HEK293T (cell line): ENCODE measurements around the gene GAK.

Experiments used
- BHLHE40 ChIP-seq: fragments of 450-650 bp; IDR thresholded peaks from 2 replicates; pipeline ENCODE4 v1.6.1; 2016; ENCODE audit warnings: mild to moderate bottlenecking, moderate library complexity, borderline replicate concordance
- FOXK2 ChIP-seq: fragments of 450-650 bp; IDR thresholded peaks from 2 replicates; pipeline ENCODE4 v1.6.1; 2016; ENCODE audit warnings: mild to moderate bottlenecking
- HDGF ChIP-seq: fragments of 450-650 bp; IDR thresholded peaks from 2 replicates; pipeline ENCODE4 v1.6.1; 2017; ENCODE audit warnings: antibody characterized with exemption, borderline replicate concordance
- LEF1 ChIP-seq: fragments of 450-650 bp; IDR thresholded peaks from 2 replicates; pipeline ENCODE4 v1.6.1; 2017; ENCODE audit warnings: mild to moderate bottlenecking, borderline replicate concordance
- SP1 ChIP-seq: fragments of 450-650 bp; IDR thresholded peaks from 2 replicates; pipeline ENCODE4 v1.6.1; 2017
- SUZ12 ChIP-seq: fragments of 450-650 bp; IDR thresholded peaks from 2 replicates; pipeline ENCODE4 v1.6.1; 2016; ENCODE audit warnings: mild to moderate bottlenecking
- TARDBP ChIP-seq: fragments of 450-650 bp; IDR thresholded peaks from 2 replicates; pipeline ENCODE4 v1.6.1; 2016
- TF ChIP-seq, protein P1 (sequence below): fragments of 450-650 bp; IDR thresholded peaks from 2 replicates; pipeline ENCODE4 v1.6.1; 2016

DNA sequence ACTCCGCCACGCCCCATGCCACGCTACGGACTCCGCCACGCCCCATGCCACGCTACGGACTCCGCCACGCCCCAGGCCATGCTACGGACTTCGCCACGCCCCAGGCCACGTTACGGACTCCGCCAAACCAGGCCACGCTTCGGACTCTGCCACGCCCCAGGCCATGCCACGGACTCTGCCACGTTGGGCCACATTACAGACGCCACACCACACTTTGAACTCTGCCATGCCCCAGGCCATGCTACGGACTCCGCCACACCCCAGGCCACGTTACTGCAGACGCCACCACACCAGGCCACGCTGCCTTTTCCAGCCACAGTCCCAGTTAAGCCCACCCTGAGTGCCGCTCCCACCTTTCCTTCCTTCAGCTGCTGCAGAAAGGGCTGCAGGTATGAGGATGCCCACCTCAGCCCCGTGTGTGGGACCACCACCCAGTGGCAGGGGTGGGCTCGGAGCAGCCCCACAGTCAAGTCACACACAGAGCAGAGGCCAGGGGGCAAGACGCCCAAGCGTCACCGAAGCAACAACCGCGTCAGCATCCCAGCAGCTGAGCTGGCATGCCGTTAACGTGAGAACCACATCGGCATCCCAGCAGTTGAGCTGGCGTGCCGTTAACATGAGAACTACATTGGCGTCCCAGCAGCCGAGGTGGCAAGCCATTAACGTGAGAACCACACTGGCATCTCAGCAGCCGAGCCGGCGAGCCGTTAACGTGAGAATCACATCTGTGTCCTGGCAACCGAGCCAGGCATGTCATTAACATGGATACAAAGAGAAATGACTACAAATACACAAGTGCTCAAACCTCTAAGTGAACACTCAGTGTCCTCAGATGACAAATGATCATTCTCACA, 26.4 kb downstream of the GAK start:
- no peak for TF ChIP-seq FOXK2
- TF ChIP-seq, protein P1, sequence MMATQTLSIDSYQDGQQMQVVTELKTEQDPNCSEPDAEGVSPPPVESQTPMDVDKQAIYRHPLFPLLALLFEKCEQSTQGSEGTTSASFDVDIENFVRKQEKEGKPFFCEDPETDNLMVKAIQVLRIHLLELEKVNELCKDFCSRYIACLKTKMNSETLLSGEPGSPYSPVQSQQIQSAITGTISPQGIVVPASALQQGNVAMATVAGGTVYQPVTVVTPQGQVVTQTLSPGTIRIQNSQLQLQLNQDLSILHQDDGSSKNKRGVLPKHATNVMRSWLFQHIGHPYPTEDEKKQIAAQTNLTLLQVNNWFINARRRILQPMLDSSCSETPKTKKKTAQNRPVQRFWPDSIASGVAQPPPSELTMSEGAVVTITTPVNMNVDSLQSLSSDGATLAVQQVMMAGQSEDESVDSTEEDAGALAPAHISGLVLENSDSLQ: no peak
- TF ChIP-seq BHLHE40: no peak
- no peak for TF ChIP-seq HDGF
- no peak for TF ChIP-seq TARDBP
- TF ChIP-seq SP1: no peak
- no peak for TF ChIP-seq LEF1
- no peak for TF ChIP-seq SUZ12
